Stimulated activated CD8-positive, alpha-beta memory T cell treated with anti-CD3 and anti-CD28 coated beads, Interleukin-4, amount 100 ng/mL, for 24 hours (primary cell): ENCODE results near the gene VSIR.

ENCODE experiments used
- DNase-seq: peaks from one replicate; pipeline ENCODE4 v3.0.0-alpha.2; 2020; ENCODE audit warnings: low read depth

VSIR gene

GRCh38 chr10:71806704-71807556 is 33.6 kb upstream of the VSIR start:
- DNase-seq, result no peak

GRCh38 chr10:71805776-71806703 is 32.7 kb upstream of the VSIR start:
- no peak for DNase-seq

DNA sequence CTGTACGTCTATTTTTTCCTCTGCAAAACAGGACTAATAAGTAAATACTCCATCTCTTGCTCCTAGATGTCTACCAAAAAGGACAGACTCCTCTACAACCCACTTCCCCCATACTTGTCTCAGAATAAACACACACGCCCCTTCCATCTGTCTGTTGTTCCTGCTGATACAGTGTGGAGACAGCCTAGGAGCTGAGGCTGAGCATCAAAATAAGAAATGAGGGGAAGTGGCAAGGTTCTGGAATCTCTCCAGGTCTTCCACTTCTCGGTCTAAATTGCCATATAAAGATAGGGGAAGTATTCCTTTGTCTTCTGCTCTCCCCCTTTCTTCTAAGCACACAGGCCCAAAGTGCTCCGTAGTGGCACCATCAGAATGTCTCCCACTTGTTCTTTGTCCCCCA is 30.8 kb upstream of the VSIR start:
- DNase-seq, result no peak

DNA sequence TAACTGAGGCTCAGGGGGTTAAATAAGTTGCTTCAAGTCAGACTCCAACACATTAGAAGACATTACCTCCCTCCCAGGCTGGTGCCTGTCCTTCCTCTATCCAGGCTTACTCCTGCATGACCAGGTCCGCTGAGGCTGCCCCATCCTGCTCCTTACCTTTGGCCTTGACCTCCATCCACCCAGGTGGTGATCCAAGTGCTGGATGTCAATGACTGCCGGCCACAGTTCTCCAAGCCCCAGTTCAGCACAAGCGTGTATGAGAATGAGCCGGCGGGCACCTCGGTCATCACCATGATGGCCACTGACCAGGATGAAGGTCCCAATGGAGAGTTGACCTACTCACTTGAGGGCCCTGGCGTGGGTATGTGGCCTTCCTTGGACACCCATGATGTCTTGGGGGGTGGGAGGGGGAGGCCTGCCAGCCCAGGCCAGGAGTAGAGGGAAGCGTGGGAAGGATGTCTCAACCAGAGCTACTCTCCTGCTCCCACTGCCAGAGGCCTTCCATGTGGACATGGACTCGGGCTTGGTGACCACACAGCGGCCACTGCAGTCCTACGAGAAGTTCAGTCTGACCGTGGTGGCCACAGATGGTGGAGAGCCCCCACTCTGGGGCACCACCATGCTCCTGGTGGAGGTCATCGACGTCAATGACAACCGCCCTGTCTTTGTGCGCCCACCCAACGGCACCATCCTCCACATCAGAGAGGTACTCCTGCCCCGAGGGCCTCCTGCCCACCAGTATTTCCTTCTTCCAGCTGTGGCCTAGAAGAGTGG is 29.6 kb upstream of the VSIR start:
- no peak for DNase-seq

- DNase-seq, result no peak
These were observed 28.9 kb upstream of the VSIR start for GRCh38 chr10:71802235-71802634.

- no peak for DNase-seq
These were observed 28.0 kb upstream of the VSIR start for GRCh38 chr10:71801361-71801760.

GRCh38 chr10:71799608-71800453 is 26.5 kb upstream of the VSIR start:
- DNase-seq, result no peak

GRCh38 chr10:71799112-71799511 is 25.8 kb upstream of the VSIR start:
- no peak for DNase-seq

GRCh38 chr10:71798308-71798624 is 24.9 kb upstream of the VSIR start:
- no peak for DNase-seq

DNA sequence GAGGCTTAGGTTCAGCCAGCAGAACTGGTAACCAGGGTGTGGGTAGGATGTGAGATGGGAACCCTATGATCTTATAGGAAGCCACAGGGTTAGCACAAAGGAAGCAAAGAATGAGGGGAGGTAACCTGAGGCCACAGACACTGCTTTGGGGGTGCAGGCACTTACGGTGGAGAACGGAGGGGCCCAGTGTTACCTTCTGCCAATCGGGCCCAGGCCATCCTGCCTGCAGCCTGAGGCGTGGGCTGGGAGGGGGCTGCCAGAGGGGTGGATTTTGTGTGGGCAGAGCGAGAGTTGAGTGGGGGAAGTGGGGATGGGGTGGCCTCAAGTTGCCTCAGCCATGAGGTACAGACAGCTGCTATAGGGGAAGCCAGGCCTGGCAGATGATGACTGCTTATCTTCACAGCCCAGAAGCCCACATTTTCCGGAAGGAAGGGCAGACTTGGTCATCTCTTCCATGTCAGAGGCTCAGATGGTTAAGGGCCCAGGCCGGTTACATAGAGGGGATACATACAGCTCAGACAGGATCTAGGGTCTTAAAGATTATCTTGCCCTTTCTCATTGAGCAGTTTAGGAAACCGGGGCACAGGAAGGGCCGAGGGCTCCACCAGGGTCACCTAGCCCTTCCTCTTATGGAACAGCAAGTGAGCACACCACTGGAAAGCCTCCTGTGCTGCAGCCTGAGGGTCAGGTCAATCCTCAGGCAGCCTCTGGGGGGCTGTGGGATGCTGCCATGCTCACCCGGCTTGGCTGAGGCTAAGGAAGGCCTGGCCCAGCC is 24.4 kb upstream of the VSIR start:
- DNase-seq, result no peak

- no peak for DNase-seq
These were observed 23.6 kb upstream of the VSIR start for GRCh38 chr10:71796749-71797405.

DNA sequence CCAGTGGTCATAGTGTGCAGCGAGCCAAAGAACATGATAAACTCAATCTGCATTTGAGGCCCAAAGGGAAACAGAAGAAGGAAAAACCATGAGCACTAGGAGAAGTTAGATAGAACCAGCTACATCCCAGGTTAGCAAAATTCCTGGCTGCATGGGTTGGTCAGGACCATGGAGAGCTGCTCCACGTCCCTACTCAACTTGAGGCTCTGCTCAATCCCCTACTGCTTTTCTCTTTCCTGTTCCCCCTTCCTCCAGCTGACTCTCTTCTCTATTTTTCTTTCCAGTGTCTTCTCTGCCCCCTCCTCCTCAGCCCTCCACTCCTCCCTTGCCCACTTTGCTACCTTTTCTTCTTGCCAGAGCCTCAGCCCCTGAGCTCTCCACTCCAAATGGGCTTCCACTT is 21.9 kb upstream of the VSIR start:
- DNase-seq, result no peak

GRCh38 chr10:71790749-71791440 is 17.6 kb upstream of the VSIR start:
- DNase-seq, result no peak

DNA sequence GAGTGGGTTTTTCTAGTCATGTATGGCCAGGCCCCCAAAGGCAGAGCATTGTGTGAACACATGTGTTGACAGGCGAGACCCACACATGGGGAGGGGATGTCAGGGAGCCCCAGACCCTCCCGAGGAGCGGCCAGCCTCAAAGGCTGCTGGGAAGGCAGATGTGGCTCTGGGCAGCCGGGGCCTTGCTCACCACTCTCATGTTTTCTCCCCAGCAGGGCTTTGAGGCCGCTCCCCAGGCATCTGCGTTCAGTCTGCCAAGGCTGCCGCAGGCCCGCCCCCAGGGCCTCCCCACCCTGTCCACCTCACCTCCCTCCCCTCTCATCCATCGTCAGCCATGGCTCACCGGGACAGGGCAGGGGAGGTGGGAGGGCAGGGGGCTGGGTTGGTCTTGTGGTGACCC is 16.6 kb upstream of the VSIR start:
- DNase-seq, result no peak

DNA sequence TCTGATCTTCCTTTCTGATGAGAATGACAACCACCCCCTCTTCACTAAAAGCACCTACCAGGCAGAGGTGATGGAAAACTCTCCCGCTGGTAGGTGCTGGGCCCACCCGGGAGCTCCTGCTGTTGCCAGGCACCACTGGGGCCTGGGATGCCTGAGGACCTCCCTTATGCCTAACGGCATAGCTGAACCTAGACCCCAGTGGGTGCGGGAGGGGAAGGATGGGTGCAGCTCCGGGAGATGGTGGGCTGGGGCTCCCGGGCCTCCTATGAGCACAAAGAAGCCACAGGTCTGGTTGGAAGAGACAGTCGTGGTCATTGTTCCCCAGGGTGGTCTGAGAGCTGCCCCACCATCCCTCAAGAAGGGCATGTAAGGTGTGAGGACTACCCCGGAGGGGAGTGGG is 15.6 kb upstream of the VSIR start:
- DNase-seq, result no peak

- no peak for DNase-seq
These were observed 11.5 kb upstream of the VSIR start for GRCh38 chr10:71784679-71785272.

GRCh38 chr10:71783917-71784678 is 10.8 kb upstream of the VSIR start:
- no peak for DNase-seq

- DNase-seq, result no peak
These were observed 9.7 kb upstream of the VSIR start for GRCh38 chr10:71782917-71783490.
